Stomach (tissue), 9 donors: ENCODE results near the gene AIP. TPM values are rescaled to one million over a fixed set of nuclear protein-coding genes. Genes with fewer than 3 reads are reported as not detected.

Experiments
- DNase-seq, 2 donors: peaks; one replicate each; pipeline versions ENCODE4 v3.0.0 to v3.0.0-alpha.2; 2013 to 2019
- H3K27ac ChIP-seq, 5 donors: fragments of 200-600 bp in 4 of 5; sonication (generic) in 4 of 5; one replicate each; pipeline ENCODE4 v1.5.1; 2013 to 2019; ENCODE audit warnings: mild to moderate bottlenecking in 1 of 5, moderate library complexity in 1 of 5
- H3K27me3 ChIP-seq, 3 donors: fragments of 200-600 bp; sonication (generic); one replicate each; pipeline ENCODE4 v1.5.1; 2017 to 2019; ENCODE audit warnings: mixed run types in 1 of 3
- H3K36me3 ChIP-seq, 4 donors: fragments of 200-600 bp; sonication (generic); 1 replicate in 3 of 4; 2 replicates in 1 of 4; pipeline ENCODE4 v1.5.1; 2016 to 2019
- H3K4me1 ChIP-seq, 4 donors: fragments of 200-600 bp; sonication (generic); one replicate each; pipeline ENCODE4 v1.5.1; 2016 to 2019
- H3K4me3 ChIP-seq, 4 donors: fragments of 200-600 bp; sonication (generic) in 3 of 4; one replicate each; pipeline ENCODE4 v1.5.1; 2016 to 2019; ENCODE audit warnings: mild to moderate bottlenecking in 1 of 4
- H3K9me3 ChIP-seq, 4 donors: fragments of 200-600 bp; sonication (generic); one replicate each; pipeline ENCODE4 v1.5.1; 2016 to 2019
- EP300 ChIP-seq: sonication (generic); formaldehyde crosslinking; IDR thresholded peaks from one replicate; pipeline ENCODE4 v1.6.1; 2017; ENCODE audit warnings: antibody characterized with exemption
- POLR2A ChIP-seq, 4 donors: fragments of 450-650 bp; IDR thresholded peaks; one replicate each; pipeline ENCODE4 v1.6.1; 2016; ENCODE audit warnings: antibody characterized with exemption in 4 of 4, control low read depth in 2 of 4, mild to moderate bottlenecking in 1 of 4, moderate library complexity in 1 of 4
- POLR2AphosphoS5 ChIP-seq, 3 donors: sonication (generic); formaldehyde crosslinking; IDR thresholded peaks; one replicate each; pipeline ENCODE4 v1.6.1; 2016; ENCODE audit warnings: antibody characterized with exemption in 3 of 3
- WGBS, 5 donors: extraction: QIAGEN DNeasy Blood & Tissue Kit in 3 of 5; methylation state at CpG; one replicate each; pipeline versions ENCODE4 v1.1.5 to v1.1.7; 2013 to 2018; 5-methylcytosine and 5-hydroxymethylcytosine counted together
- intact Hi-C: fragments of 100-400 bp; cut with DNase I; formaldehyde crosslinking; loops from one replicate; pipeline ENCODE4 v1.15.1; 2023; ENCODE audit warnings: low total_unique reads
- polyA plus RNA-seq, 3 donors: library from polyadenylated mRNA; stranded (reverse); fragments of 200-250 nt; gene quantifications; one replicate each; pipeline ENCODE4 v1.2.3, GENCODE V29; 2013
- total RNA-seq, 5 donors: library from RNA; depleted of rRNA; stranded (reverse); fragments of >200 nt; gene quantifications; one replicate each; pipeline versions ENCODE4 v1.1.0 to v1.2.3, GENCODE V29; 2014 to 2016
- TF ChIP-seq, protein P1 (sequence below), 7 experiments: fragments of 450-650 bp in 4 of 7; fragments of 200-600 bp in 3 of 7; sonication (generic) in 3 of 7; IDR thresholded peaks; one replicate each; pipeline ENCODE4 v1.5.1; 2016 to 2019; ENCODE audit warnings: antibody characterized with exemption in 7 of 7, control low read depth in 2 of 7, mild to moderate bottlenecking in 1 of 7
- donor health status: healthy with polysubstance abuse.
- donor health status: Bipolar disorder and iron deficiency.
- donor health status: healthy.

The AIP gene
- total and polyA plus RNA-seq, 8 donors = 36.4 to 140 (median 74.6) TPM

- H3K4me3 ChIP-seq = no peak overlapping the region
- intact Hi-C loops = no loop called here
- H3K4me1 ChIP-seq = no peaks in the 10 kb centered on the region
- TF ChIP-seq EP300 = no peak
- no peak for TF ChIP-seq POLR2AphosphoS5 (IDR thresholded peaks at IDR 0.05)
- TF ChIP-seq POLR2A (IDR thresholded peaks at IDR 0.05) = no peak
- H3K27ac ChIP-seq = no peak overlapping the region
- WGBS, 5 donors = 80 to 94% (median 89%) methylated on average over 1 to 5 of the region's 5 CpGs
- H3K9me3 ChIP-seq = peaks cover 0 to 18% (median 10%) of the 10 kb centered on the region in 4 donors
- no peaks in the 10 kb centered on the region for H3K36me3 ChIP-seq
- DNase-seq = no peak
- peaks cover 0 to 6% (median 0%) of the 10 kb centered on the region in 3 donors for H3K27me3 ChIP-seq
Observed at GRCh38 chr11:67530282-67530592, 47.4 kb downstream of the AIP start.

GRCh38 chr11:67532889-67533288, 50.1 kb downstream of the AIP start:
- TF ChIP-seq POLR2A (IDR thresholded peaks at IDR 0.05) = no peak
- Histone ChIP-seq H3K36me3 (no peaks in the 10 kb centered on the region), H3K4me3 (no peak overlapping the region), H3K27ac (no peak overlapping the region), H3K4me1 (no peaks in the 10 kb centered on the region), H3K9me3 (peaks cover 0 to 18% (median 10%) of the 10 kb centered on the region in 4 donors), H3K27me3 (peaks cover 0 to 4% (median 0%) of the 10 kb centered on the region in 3 donors)
- DNase-seq = no peak
- WGBS, 5 donors = 55 to 69% (median 64%) methylated on average over 2 of the region's 2 CpGs
- intact Hi-C loops = no loop called here

DNA sequence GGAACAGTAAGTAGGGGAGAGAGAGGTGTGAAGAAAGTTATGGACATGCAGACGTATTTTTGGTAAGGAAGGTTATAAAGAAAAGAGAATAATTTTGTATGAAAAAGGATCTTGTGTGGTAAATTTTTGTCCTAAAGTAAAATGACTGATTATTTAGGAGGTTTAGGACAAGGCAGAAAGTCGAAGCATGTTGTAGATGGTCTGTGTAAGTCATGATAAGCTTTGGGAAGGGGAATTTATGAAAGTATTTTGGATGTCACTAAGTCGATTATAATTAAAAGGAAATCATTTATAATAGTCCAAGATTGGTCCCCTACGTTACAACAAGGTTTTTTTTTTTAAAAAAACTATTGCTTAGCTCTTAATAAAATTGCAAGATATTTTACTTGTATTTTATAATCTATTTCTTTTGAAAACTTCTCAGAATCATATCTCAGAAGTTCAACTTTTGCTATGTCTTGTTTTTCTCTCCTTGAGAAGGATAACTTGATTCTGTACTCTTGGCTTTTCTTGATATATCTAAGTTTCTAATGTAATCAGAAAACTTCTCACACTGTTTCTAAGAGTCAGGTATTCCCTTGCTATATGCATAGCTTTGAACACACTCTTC, 51.3 kb downstream of the AIP start:
- Histone ChIP-seq H3K27ac (no peak overlapping the region), H3K4me3 (no peak overlapping the region), H3K4me1 (no peaks in the 10 kb centered on the region), H3K36me3 (no peaks in the 10 kb centered on the region), H3K9me3 (peaks cover 0 to 18% (median 10%) of the 10 kb centered on the region in 4 donors), H3K27me3 (no peaks in the 10 kb centered on the region)
- 33 to 39% (median 35%) methylated on average over 4 of the region's 4 CpGs for WGBS, 5 donors
- intact Hi-C loops = no loop called here
- no peak for TF ChIP-seq POLR2A (IDR thresholded peaks at IDR 0.05)
- TF ChIP-seq POLR2AphosphoS5 (IDR thresholded peaks at IDR 0.05) = no peak
- TF ChIP-seq EP300 = no peak
- TF ChIP-seq, protein P1, sequence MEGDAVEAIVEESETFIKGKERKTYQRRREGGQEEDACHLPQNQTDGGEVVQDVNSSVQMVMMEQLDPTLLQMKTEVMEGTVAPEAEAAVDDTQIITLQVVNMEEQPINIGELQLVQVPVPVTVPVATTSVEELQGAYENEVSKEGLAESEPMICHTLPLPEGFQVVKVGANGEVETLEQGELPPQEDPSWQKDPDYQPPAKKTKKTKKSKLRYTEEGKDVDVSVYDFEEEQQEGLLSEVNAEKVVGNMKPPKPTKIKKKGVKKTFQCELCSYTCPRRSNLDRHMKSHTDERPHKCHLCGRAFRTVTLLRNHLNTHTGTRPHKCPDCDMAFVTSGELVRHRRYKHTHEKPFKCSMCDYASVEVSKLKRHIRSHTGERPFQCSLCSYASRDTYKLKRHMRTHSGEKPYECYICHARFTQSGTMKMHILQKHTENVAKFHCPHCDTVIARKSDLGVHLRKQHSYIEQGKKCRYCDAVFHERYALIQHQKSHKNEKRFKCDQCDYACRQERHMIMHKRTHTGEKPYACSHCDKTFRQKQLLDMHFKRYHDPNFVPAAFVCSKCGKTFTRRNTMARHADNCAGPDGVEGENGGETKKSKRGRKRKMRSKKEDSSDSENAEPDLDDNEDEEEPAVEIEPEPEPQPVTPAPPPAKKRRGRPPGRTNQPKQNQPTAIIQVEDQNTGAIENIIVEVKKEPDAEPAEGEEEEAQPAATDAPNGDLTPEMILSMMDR (IDR thresholded peaks at IDR 0.05) = no peak
- DNase-seq = no peak

DNA sequence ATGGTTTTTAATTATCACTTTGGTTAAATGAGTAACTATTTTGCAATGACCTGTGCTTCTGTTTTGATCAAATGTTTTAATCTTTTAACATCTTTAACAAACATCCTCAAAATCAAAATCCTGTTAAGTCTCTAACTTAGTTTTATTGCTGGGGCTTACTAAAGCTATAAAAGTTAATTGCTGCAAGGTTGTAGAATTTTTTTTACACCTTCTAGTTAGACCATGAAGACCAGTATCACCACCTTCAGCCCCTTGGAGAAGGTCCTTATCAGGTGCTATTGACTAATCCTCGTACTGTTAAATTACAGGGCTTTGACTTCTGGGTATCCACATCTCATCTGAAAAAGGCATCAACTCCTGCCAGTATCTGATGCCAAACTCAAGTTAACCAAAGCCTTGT, 52.7 kb downstream of the AIP start:
- 70 to 78% (median 74%) methylated on average over 1 of the region's 1 CpG for WGBS, 5 donors
- intact Hi-C loops = no loop called here
- no peak for DNase-seq

GRCh38 chr11:67538306-67538705, 55.5 kb downstream of the AIP start:
- Histone ChIP-seq H3K27me3 (no peaks in the 10 kb centered on the region), H3K4me1 (no peaks in the 10 kb centered on the region), H3K4me3 (no peak overlapping the region), H3K27ac (no peak overlapping the region), H3K36me3 (no peaks in the 10 kb centered on the region), H3K9me3 (peaks cover 0 to 16% (median 10%) of the 10 kb centered on the region in 4 donors)
- 75 to 78% (median 77%) methylated on average over 6 of the region's 6 CpGs for WGBS, 5 donors
- intact Hi-C loops = no loop called here
- no peak for DNase-seq
- no peak for TF ChIP-seq EP300
- TF ChIP-seq, protein P1 (IDR thresholded peaks at IDR 0.05) = no peak
- no peak for TF ChIP-seq POLR2AphosphoS5 (IDR thresholded peaks at IDR 0.05)
- TF ChIP-seq POLR2A (IDR thresholded peaks at IDR 0.05) = no peak

More for the DNA sequence above, 52.7 kb downstream of the AIP start:
- no peak for TF ChIP-seq EP300
- no peak for TF ChIP-seq POLR2A (IDR thresholded peaks at IDR 0.05)
- TF ChIP-seq, protein P1 (IDR thresholded peaks at IDR 0.05) = no peak
- TF ChIP-seq POLR2AphosphoS5 (IDR thresholded peaks at IDR 0.05) = no peak
- no peaks in the 10 kb centered on the region for H3K4me1 ChIP-seq
- no peak overlapping the region for H3K27ac ChIP-seq
- H3K4me3 ChIP-seq = no peak overlapping the region
- no peaks in the 10 kb centered on the region for H3K27me3 ChIP-seq
- H3K36me3 ChIP-seq = no peaks in the 10 kb centered on the region
- H3K9me3 ChIP-seq = peaks cover 0 to 18% (median 10%) of the 10 kb centered on the region in 4 donors
